K562 (cell line): ENCODE measurements around the gene IL15RA. TPM values are rescaled to one million over a fixed set of nuclear protein-coding genes. Genes with fewer than 3 reads are reported as not detected.

Source experiments
- ARNT ChIP-seq, 2 experiments: fragments of 450-650 bp; IDR thresholded peaks; 2 replicates each; pipeline ENCODE4 v1.6.1; 2016; ENCODE audit warnings: mild to moderate bottlenecking in 1 of 2
- CHD7 ChIP-seq: fragments of 200-600 bp; sonication (generic); IDR thresholded peaks from one replicate; pipeline ENCODE4 v1.6.1; 2012; ENCODE audit warnings: mild to moderate bottlenecking, low read depth, low read length, inconsistent platforms
- E2F1 ChIP-seq: sonication (generic); formaldehyde crosslinking; IDR thresholded peaks from 2 replicates; pipeline ENCODE4 v1.8.1; 2023; ENCODE audit warnings: mild to moderate bottlenecking, missing genetic modification reagents, moderate library complexity
- ETV1 ChIP-seq: fragments of 450-650 bp; conservative IDR thresholded peaks from 2 replicates; pipeline ENCODE4 v1.6.1; 2016; ENCODE audit warnings: missing genetic modification characterization, control low read depth, low read depth, missing compliant biosample characterization
- PHB2 ChIP-seq: fragments of 450-650 bp; IDR thresholded peaks from 2 replicates; pipeline ENCODE4 v1.6.1; 2017; ENCODE audit warnings: low read depth
- PHF21A ChIP-seq: fragments of 450-650 bp; IDR thresholded peaks from 2 replicates; pipeline ENCODE4 v1.6.1; 2017; ENCODE audit warnings: low read depth, borderline replicate concordance
- SETDB1 ChIP-seq: IDR thresholded peaks from one replicate; pipeline ENCODE4 v1.6.1; 2012; ENCODE audit warnings: low read length, control low read depth, inconsistent platforms
- SMAD2 ChIP-seq: fragments of 150-350 bp; IDR thresholded peaks from 2 replicates; pipeline ENCODE4 v1.6.1; 2014; ENCODE audit warnings: low read depth, mild to moderate bottlenecking, low read length
- TAF1 ChIP-seq: IDR thresholded peaks from 2 replicates; pipeline ENCODE4 v1.6.1; 2011; ENCODE audit warnings: mild to moderate bottlenecking, low read length, moderate library complexity; ENCODE audit not compliant: insufficient read depth, control insufficient read depth, severe bottlenecking; ENCODE audit errors: extremely low read depth
- TEAD2 ChIP-seq: fragments of 450-650 bp; IDR thresholded peaks from 2 replicates; pipeline ENCODE4 v1.6.1; 2016; ENCODE audit warnings: missing genetic modification characterization, control low read depth, missing compliant biosample characterization
- TFAP4 ChIP-seq: sonication (generic); formaldehyde crosslinking; IDR thresholded peaks from 2 replicates; pipeline ENCODE4 v1.8.0; 2022; ENCODE audit warnings: missing genetic modification reagents, mild to moderate bottlenecking, moderate library complexity, borderline replicate concordance
- ZBTB12 ChIP-seq: fragments of 250-450 bp; sonication (Bioruptor Pico); IDR thresholded peaks from 2 replicates; pipeline ENCODE4 v1.4.0; 2020
- ZNF224 ChIP-seq: sonication (generic); formaldehyde crosslinking; IDR thresholded peaks from 2 replicates; pipeline ENCODE4 v1.8.0; 2022; ENCODE audit warnings: mild to moderate bottlenecking, missing genetic modification reagents
- polyA plus RNA-seq, 8 experiments: library from polyadenylated mRNA; depleted of rRNA in 4 of 8; stranded (reverse) in 5 of 8; unstranded in 3 of 8; fragments of >200 nt; fragmentation: Nextera tagmentation in 2 of 8; fragmentation: Illumina TruSeq in 1 of 8; extraction: Ambion mirVana in 2 of 8; extraction: Trizol in 1 of 8; gene quantifications; 2 replicates each; pipeline versions ENCODE4 v1.2.1 to v1.2.3, GENCODE V29; 2011 to 2014; ENCODE audit warnings: inconsistent platforms in 1 of 8, missing spikeins in 1 of 8
- total RNA-seq, 7 experiments: library from RNA; depleted of rRNA in 6 of 7; stranded (reverse); fragments of >200 nt in 6 of 7; fragmentation: Illumina TruSeq in 2 of 7; extraction: Trizol in 2 of 7; gene quantifications; 2 replicates each; pipeline versions ENCODE4 v1.2.1 to v1.2.3, GENCODE V29; 2011 to 2021; ENCODE audit warnings: low replicate concordance in 1 of 7

Gene IL15RA
- total and polyA plus RNA-seq, 9 of the 15 experiments (the other 6 are each of a cell fraction or from before 2014, with no cell fraction given): 1.2 to 11.7 (median 8.0) TPM

- no peak for TF ChIP-seq CHD7
- TF ChIP-seq TAF1: no peak
- TF ChIP-seq ETV1: no peak
- no peak for TF ChIP-seq E2F1 (CRISPR knock-in tag)
- no peak for TF ChIP-seq TEAD2 (tag)
- TF ChIP-seq PHF21A: 0 out of 2 replicates have a peak, but pooled peaks have one; percentile 42
- no peak; the same call in 1 of the 2 replicates for TF ChIP-seq PHB2
- TF ChIP-seq ZBTB12: no peak
- no peak for TF ChIP-seq ARNT (IDR thresholded peaks at IDR 0.05)
- TF ChIP-seq TFAP4 (CRISPR knock-in tag): no peak
- no peak for TF ChIP-seq SMAD2
- no peak for TF ChIP-seq ZNF224 (CRISPR knock-in tag)
- TF ChIP-seq SETDB1: no peak
Measured at GRCh38 chr10:6019010-6019782, 41.9 kb upstream of the IL15RA start (continued).
